Vagina (tissue), 2 donors: ENCODE results near the gene MS4A4E.

Experiments
- POLR2A ChIP-seq, 2 donors: fragments of 450-650 bp; IDR thresholded peaks; one replicate each; pipeline ENCODE4 v1.6.1; 2017; ENCODE audit warnings: antibody characterized with exemption in 2 of 2, mild to moderate bottlenecking in 2 of 2, moderate library complexity in 2 of 2
- POLR2AphosphoS5 ChIP-seq, 2 donors: sonication (generic); formaldehyde crosslinking; IDR thresholded peaks; one replicate each; pipeline ENCODE4 v1.9.0; 2017; ENCODE audit warnings: antibody characterized with exemption in 2 of 2, mild to moderate bottlenecking in 2 of 2, low read depth in 1 of 2; ENCODE audit not compliant: insufficient read depth in 1 of 2
- TF ChIP-seq, protein P1 (sequence below), 3 experiments: fragments of 450-650 bp in 2 of 3; fragments of 200-600 bp in 1 of 3; sonication (generic) in 1 of 3; IDR thresholded peaks; one replicate each; pipeline ENCODE4 v1.5.1; 2017 to 2019; ENCODE audit warnings: antibody characterized with exemption in 3 of 3, mild to moderate bottlenecking in 2 of 3, moderate library complexity in 2 of 3

DNA sequence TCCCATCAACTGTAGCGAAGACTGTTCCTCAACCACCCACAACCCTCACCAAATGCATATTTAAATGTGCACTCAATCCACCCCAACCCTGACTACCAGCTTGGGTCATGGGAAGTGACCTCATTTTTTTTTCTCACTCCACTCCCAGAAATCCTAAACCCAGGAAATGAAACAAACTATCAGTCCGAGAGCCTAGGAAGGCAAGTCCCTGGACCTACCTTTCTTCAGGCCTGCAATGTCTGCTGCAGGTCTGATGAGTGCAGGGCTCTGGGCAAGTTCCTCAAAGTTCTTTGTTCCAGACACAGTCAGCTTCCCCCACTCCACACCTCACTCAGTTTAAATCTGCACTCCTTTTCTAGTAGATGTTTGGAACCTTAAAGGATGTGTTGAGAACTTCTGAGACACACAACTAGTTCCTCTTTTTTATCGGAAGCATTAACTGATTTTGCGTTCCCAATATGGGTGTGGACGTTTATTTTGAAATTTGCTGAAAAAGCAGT lies at the start of gene MS4A4E:
- TF ChIP-seq, protein P1, sequence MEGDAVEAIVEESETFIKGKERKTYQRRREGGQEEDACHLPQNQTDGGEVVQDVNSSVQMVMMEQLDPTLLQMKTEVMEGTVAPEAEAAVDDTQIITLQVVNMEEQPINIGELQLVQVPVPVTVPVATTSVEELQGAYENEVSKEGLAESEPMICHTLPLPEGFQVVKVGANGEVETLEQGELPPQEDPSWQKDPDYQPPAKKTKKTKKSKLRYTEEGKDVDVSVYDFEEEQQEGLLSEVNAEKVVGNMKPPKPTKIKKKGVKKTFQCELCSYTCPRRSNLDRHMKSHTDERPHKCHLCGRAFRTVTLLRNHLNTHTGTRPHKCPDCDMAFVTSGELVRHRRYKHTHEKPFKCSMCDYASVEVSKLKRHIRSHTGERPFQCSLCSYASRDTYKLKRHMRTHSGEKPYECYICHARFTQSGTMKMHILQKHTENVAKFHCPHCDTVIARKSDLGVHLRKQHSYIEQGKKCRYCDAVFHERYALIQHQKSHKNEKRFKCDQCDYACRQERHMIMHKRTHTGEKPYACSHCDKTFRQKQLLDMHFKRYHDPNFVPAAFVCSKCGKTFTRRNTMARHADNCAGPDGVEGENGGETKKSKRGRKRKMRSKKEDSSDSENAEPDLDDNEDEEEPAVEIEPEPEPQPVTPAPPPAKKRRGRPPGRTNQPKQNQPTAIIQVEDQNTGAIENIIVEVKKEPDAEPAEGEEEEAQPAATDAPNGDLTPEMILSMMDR (IDR thresholded peaks at IDR 0.05) = no peak
- TF ChIP-seq POLR2AphosphoS5 (IDR thresholded peaks at IDR 0.05; ENCODE audit: insufficient read depth in 1 of 2, low read depth in 1 of 2) = no peak
- TF ChIP-seq POLR2A (IDR thresholded peaks at IDR 0.05) = no peak
